Astrocyte of the spinal cord (primary cell): ENCODE measurements around the gene IGFN1.

ENCODE experiments used
- DNase-seq: peaks from one replicate; pipeline ENCODE4 v3.0.0; 2011; ENCODE audit warnings: low read depth, low spot score
- H3K4me3 ChIP-seq: 2 replicates; pipeline ENCODE4 v1.5.1; 2011; ENCODE audit warnings: low read depth, mild to moderate bottlenecking, low read length, moderate library complexity
- CTCF ChIP-seq: IDR thresholded peaks from 2 replicates; pipeline ENCODE4 v1.5.1; 2012; ENCODE audit warnings: low read depth, mild to moderate bottlenecking, low read length, inconsistent platforms
- in situ Hi-C: cut with HindIII; loops from 2 replicates; pipeline ENCODE4 v1.10.0; 2017; ENCODE audit warnings: low sequenced_read_pairs

IGFN1 gene

GRCh38 chr1:201219481-201220387 is 29.1 kb downstream of the IGFN1 start:
- in situ Hi-C loops: no loop called here
- no peak for DNase-seq
- no peak overlapping the region for H3K4me3 ChIP-seq
- TF ChIP-seq CTCF: no peak

GRCh38 chr1:201220388-201220715 is 29.7 kb downstream of the IGFN1 start:
- in situ Hi-C loops: no loop called here
- H3K4me3 ChIP-seq: no peak overlapping the region
- no peak for TF ChIP-seq CTCF
- no peak for DNase-seq

- TF ChIP-seq CTCF: no peak
- DNase-seq: no peak
- in situ Hi-C loops: no loop called here
- no peak overlapping the region for H3K4me3 ChIP-seq
Measured at GRCh38 chr1:201221201-201221846, 30.7 kb downstream of the IGFN1 start.

- no peak overlapping the region for H3K4me3 ChIP-seq
- DNase-seq: no peak
- in situ Hi-C loops: no loop called here
- TF ChIP-seq CTCF: no peak
Measured at GRCh38 chr1:201222125-201222524, 31.5 kb downstream of the IGFN1 start.

GRCh38 chr1:201223852-201224665 is 33.4 kb downstream of the IGFN1 start:
- in situ Hi-C loops: no loop called here
- no peak overlapping the region for H3K4me3 ChIP-seq
- no peak for TF ChIP-seq CTCF
- DNase-seq: no peak

GRCh38 chr1:201224666-201225370 is 34.2 kb downstream of the IGFN1 start:
- H3K4me3 ChIP-seq: no peak overlapping the region
- DNase-seq: no peak
- no peak for TF ChIP-seq CTCF
- in situ Hi-C loops: no loop called here
